ENCODE measurements around the gene KIF13A.

KIF13A gene

DNA sequence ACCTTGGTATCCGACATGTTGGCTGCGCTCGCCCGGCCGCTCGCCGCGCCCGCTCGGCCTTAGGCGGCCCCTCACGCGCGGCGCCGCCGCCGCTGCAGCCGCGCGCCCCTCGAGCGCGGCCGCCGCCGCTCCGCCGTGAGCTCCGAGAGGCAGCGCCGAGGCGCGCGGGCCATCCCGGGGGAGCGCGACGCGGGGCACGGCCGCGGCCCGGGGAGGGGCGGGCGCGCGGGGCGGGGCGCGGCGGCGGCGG lies at the start of gene KIF13A:
Gene KIF13A (minus strand): TSS at position 189 of the 250 bp plus-strand sequence. CDS start 172 bp downstream, at position 17.
- Histone ChIP-seq H3K9ac (ENCODE audit: low read length) (peak within 1 kb of the TSS; percentile 59), H3K4me3 (ENCODE audit: low read depth in 1 of 2, low read length in 2 of 2) (peak within 1 kb of the TSS; percentile 75 to 97), H3K27ac (ENCODE audit: low read depth, low read length) (peak within 1 kb of the TSS; percentile 93), H3K36me3 (ENCODE audit: insufficient read depth, low read length) (peaks cover 4% of the 10 kb centered on the region), H3K4me1 (ENCODE audit: insufficient read depth, low read length) (peaks cover 22% of the 10 kb centered on the region), H3K27me3 (ENCODE audit: control insufficient read depth in 1 of 2, insufficient read depth in 2 of 2, low read length in 2 of 2) (no peaks in the 10 kb centered on the region), H3K9me3 (ENCODE audit: low read length) (no peaks in the 10 kb centered on the region)

GRCh38 chr6:18036781-18037180 lies 49.3 kb upstream of the KIF13A start:
- H3K27ac ChIP-seq (ENCODE audit: low read depth, low read length), result no peak overlapping the region
- H3K9me3 ChIP-seq (ENCODE audit: low read length), result no peaks in the 10 kb centered on the region
- no peaks in the 10 kb centered on the region for H3K36me3 ChIP-seq (ENCODE audit: insufficient read depth, low read length)
- H3K4me3 ChIP-seq (ENCODE audit: low read depth in 1 of 2, low read length in 2 of 2), result no peak overlapping the region
- H3K4me1 ChIP-seq (ENCODE audit: insufficient read depth, low read length), result no peaks in the 10 kb centered on the region
- H3K27me3 ChIP-seq (ENCODE audit: control insufficient read depth in 1 of 2, insufficient read depth in 2 of 2, low read length in 2 of 2), result no peaks in the 10 kb centered on the region
- no peak overlapping the region for H3K9ac ChIP-seq (ENCODE audit: low read length)

DNA sequence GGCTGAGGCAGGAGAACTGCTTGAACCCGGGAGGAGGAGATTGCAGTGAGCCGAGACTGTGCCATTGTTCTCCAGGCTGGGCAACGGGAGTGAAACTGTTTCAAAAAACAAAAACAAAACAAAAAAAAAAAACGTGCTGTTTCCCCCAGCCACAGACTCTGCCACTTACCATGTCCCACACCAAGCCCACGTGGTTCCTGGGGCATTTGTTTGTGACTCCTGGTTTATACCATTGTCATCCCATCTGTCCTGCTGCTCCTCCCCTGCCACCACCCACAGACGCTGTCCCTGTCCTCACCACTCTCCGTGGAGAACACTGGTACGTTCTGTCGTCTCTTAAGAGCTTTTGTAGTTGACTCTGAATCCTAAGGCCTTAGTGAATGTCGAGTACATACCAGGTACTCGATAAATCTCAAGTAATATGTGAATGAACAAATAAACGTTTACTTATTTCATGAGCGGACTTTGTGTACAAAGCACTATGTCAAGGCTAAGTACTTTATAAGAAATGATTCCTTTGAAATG lies 48.0 kb upstream of the KIF13A start:
- no peak overlapping the region for H3K27ac ChIP-seq (ENCODE audit: low read depth, low read length)
- no peaks in the 10 kb centered on the region for H3K9me3 ChIP-seq (ENCODE audit: low read length)
- H3K36me3 ChIP-seq (ENCODE audit: insufficient read depth, low read length), result no peaks in the 10 kb centered on the region
- H3K27me3 ChIP-seq (ENCODE audit: control insufficient read depth in 1 of 2, insufficient read depth in 2 of 2, low read length in 2 of 2), result no peaks in the 10 kb centered on the region
- no peak overlapping the region for H3K9ac ChIP-seq (ENCODE audit: low read length)
- no peaks in the 10 kb centered on the region for H3K4me1 ChIP-seq (ENCODE audit: insufficient read depth, low read length)
- no peak overlapping the region for H3K4me3 ChIP-seq (ENCODE audit: low read depth in 1 of 2, low read length in 2 of 2)

- H3K9me3 ChIP-seq (ENCODE audit: low read length), result no peaks in the 10 kb centered on the region
- H3K9ac ChIP-seq (ENCODE audit: low read length), result no peak overlapping the region
- H3K36me3 ChIP-seq (ENCODE audit: insufficient read depth, low read length), result no peaks in the 10 kb centered on the region
- no peak overlapping the region for H3K4me3 ChIP-seq (ENCODE audit: low read depth in 1 of 2, low read length in 2 of 2)
- H3K27ac ChIP-seq (ENCODE audit: low read depth, low read length), result no peak overlapping the region
- H3K4me1 ChIP-seq (ENCODE audit: insufficient read depth, low read length), result no peaks in the 10 kb centered on the region
- no peaks in the 10 kb centered on the region for H3K27me3 ChIP-seq (ENCODE audit: control insufficient read depth in 1 of 2, insufficient read depth in 2 of 2, low read length in 2 of 2)
Measured at GRCh38 chr6:18034798-18035202, 47.4 kb upstream of the KIF13A start.

DNA sequence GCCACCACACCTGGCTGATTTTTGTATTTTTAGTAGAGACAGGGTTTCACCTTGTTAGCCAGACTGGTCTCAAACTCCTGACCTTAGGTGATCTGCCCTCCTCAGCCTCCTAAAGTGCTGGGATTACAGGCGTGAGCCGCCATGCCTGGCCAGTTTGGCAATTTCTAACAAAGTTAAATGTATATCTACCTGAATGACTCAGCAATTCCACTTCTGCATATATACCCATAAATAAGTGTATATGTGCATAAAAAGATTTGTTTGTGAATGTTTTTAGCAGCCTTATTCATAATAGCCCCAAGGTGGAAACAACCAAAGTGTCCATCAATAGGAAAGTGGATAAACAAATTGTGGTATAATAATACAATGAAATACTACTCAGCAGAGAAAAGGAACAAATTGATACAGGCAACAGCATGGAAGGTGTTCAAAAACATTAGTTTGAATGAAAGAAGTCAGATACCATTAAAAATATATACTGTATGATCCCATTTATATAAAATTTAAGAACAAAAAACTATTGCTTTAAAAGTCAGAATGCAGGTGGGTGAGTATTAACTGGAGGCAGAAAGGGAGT lies 44.3 kb upstream of the KIF13A start:
- H3K4me3 ChIP-seq (ENCODE audit: low read depth in 1 of 2, low read length in 2 of 2), result no peak overlapping the region
- no peaks in the 10 kb centered on the region for H3K27me3 ChIP-seq (ENCODE audit: control insufficient read depth in 1 of 2, insufficient read depth in 2 of 2, low read length in 2 of 2)
- H3K27ac ChIP-seq (ENCODE audit: low read depth, low read length), result no peak overlapping the region
- H3K9me3 ChIP-seq (ENCODE audit: low read length), result no peaks in the 10 kb centered on the region
- H3K9ac ChIP-seq (ENCODE audit: low read length), result no peak overlapping the region
- no peaks in the 10 kb centered on the region for H3K4me1 ChIP-seq (ENCODE audit: insufficient read depth, low read length)
- no peaks in the 10 kb centered on the region for H3K36me3 ChIP-seq (ENCODE audit: insufficient read depth, low read length)

- H3K36me3 ChIP-seq (ENCODE audit: insufficient read depth, low read length), result no peaks in the 10 kb centered on the region
Measured at GRCh38 chr6:18031189-18031588, 43.8 kb upstream of the KIF13A start.

DNA sequence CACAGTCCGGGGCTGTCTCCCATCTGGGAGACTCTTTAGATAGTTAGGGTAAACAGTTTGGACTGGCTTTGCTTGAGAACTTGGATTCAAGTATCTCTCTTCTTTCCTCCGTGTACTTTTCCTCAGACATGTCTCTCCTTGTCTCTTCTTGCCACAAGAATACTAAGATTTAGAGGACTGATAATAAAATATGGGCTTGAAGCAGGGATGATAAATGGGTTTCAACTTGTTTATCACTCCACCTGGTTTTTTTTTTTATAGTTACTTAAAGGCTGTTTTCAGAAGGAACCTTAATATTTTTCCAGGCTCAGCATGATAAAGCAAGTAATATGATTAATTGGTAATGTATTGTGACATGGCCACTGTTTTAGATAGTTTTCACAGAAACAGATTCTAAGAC lies 40.9 kb upstream of the KIF13A start:
- no peaks in the 10 kb centered on the region for H3K9me3 ChIP-seq (ENCODE audit: low read length)
- no peak overlapping the region for H3K27ac ChIP-seq (ENCODE audit: low read depth, low read length)
- no peaks in the 10 kb centered on the region for H3K27me3 ChIP-seq (ENCODE audit: control insufficient read depth in 1 of 2, insufficient read depth in 2 of 2, low read length in 2 of 2)
- no peak overlapping the region for H3K4me3 ChIP-seq (ENCODE audit: low read depth in 1 of 2, low read length in 2 of 2)
- no peaks in the 10 kb centered on the region for H3K36me3 ChIP-seq (ENCODE audit: insufficient read depth, low read length)
- H3K9ac ChIP-seq (ENCODE audit: low read length), result no peak overlapping the region
- H3K4me1 ChIP-seq (ENCODE audit: insufficient read depth, low read length), result no peaks in the 10 kb centered on the region

More at GRCh38 chr6:18031189-18031588, 43.8 kb upstream of the KIF13A start:
- Histone ChIP-seq H3K27ac (ENCODE audit: low read depth, low read length) (no peak overlapping the region), H3K9ac (ENCODE audit: low read length) (no peak overlapping the region), H3K9me3 (ENCODE audit: low read length) (no peaks in the 10 kb centered on the region), H3K4me3 (ENCODE audit: low read depth in 1 of 2, low read length in 2 of 2) (no peak overlapping the region), H3K27me3 (ENCODE audit: control insufficient read depth in 1 of 2, insufficient read depth in 2 of 2, low read length in 2 of 2) (no peaks in the 10 kb centered on the region), H3K4me1 (ENCODE audit: insufficient read depth, low read length) (no peaks in the 10 kb centered on the region)

DNA sequence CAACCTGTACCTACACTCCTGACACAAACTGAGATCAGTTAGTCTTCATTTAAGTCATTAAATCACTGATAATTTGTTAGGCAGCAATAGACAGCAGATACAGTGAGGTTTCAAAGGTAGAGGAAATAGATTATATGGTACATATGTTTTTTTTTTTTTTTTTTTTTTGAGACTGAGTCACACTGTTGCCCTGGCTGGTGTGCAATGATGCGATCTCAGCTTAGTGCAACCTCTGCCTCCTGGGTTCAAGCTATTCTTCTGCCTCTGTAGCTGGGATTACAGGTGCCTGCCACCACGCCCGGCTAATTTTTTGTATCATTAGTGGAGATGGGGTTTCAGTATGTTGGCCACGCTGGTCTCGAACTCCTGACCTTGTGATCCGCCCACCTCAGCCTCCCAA lies 38.2 kb upstream of the KIF13A start:
- Histone ChIP-seq H3K4me1 (ENCODE audit: insufficient read depth, low read length) (no peaks in the 10 kb centered on the region), H3K9ac (ENCODE audit: low read length) (no peak overlapping the region), H3K9me3 (ENCODE audit: low read length) (no peaks in the 10 kb centered on the region), H3K27ac (ENCODE audit: low read depth, low read length) (no peak overlapping the region), H3K36me3 (ENCODE audit: insufficient read depth, low read length) (no peaks in the 10 kb centered on the region), H3K4me3 (ENCODE audit: low read depth in 1 of 2, low read length in 2 of 2) (no peak overlapping the region), H3K27me3 (ENCODE audit: control insufficient read depth in 1 of 2, insufficient read depth in 2 of 2, low read length in 2 of 2) (no peaks in the 10 kb centered on the region)

DNA sequence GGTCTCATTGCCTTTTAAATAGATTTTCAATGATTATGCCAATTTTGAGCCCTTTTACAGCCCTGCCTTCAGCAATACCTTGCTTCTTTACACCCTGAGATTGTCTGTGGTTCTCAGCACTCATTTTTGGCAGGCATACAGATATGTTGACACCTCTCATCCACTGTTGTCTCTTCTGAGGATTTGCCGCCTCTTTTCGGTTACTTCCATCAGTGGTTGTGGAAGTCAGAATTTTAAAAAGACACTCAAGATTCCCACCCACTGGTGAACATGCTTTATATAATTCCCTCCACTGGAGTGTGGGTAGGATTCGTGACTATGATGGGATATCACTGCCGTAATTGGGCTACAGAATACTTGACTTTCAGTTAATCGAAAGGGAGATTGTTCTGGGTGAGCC lies 37.4 kb upstream of the KIF13A start:
- H3K27me3 ChIP-seq (ENCODE audit: control insufficient read depth in 1 of 2, insufficient read depth in 2 of 2, low read length in 2 of 2), result no peaks in the 10 kb centered on the region
- H3K4me1 ChIP-seq (ENCODE audit: insufficient read depth, low read length), result no peaks in the 10 kb centered on the region
- no peak overlapping the region for H3K27ac ChIP-seq (ENCODE audit: low read depth, low read length)
- no peaks in the 10 kb centered on the region for H3K9me3 ChIP-seq (ENCODE audit: low read length)
- H3K9ac ChIP-seq (ENCODE audit: low read length), result no peak overlapping the region
- H3K4me3 ChIP-seq (ENCODE audit: low read depth in 1 of 2, low read length in 2 of 2), result no peak overlapping the region
- H3K36me3 ChIP-seq (ENCODE audit: insufficient read depth, low read length), result no peaks in the 10 kb centered on the region

DNA sequence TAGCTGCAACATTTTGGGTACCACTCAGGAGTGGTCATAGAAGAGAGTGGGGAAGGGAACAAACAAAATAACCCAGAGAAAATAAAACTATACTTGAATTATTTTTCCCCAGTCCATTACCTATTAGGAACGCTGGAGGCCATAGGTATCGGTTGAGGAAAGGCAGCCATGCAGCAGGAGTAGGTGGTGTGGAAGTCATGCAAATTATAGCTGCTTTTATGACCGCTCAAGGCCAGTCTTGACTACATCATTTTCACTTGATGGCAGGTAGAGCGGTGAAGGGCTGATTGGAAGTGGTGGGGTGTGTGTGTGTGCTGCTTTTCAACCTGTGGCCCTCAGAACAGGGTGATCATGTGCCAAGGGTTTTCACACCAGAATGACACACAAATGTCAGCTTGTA lies 36.5 kb upstream of the KIF13A start:
- Histone ChIP-seq H3K4me3 (ENCODE audit: low read depth in 1 of 2, low read length in 2 of 2) (no peak overlapping the region), H3K27ac (ENCODE audit: low read depth, low read length) (no peak overlapping the region), H3K36me3 (ENCODE audit: insufficient read depth, low read length) (no peaks in the 10 kb centered on the region), H3K27me3 (ENCODE audit: control insufficient read depth in 1 of 2, insufficient read depth in 2 of 2, low read length in 2 of 2) (no peaks in the 10 kb centered on the region), H3K9ac (ENCODE audit: low read length) (no peak overlapping the region), H3K9me3 (ENCODE audit: low read length) (no peaks in the 10 kb centered on the region), H3K4me1 (ENCODE audit: insufficient read depth, low read length) (no peaks in the 10 kb centered on the region)

DNA sequence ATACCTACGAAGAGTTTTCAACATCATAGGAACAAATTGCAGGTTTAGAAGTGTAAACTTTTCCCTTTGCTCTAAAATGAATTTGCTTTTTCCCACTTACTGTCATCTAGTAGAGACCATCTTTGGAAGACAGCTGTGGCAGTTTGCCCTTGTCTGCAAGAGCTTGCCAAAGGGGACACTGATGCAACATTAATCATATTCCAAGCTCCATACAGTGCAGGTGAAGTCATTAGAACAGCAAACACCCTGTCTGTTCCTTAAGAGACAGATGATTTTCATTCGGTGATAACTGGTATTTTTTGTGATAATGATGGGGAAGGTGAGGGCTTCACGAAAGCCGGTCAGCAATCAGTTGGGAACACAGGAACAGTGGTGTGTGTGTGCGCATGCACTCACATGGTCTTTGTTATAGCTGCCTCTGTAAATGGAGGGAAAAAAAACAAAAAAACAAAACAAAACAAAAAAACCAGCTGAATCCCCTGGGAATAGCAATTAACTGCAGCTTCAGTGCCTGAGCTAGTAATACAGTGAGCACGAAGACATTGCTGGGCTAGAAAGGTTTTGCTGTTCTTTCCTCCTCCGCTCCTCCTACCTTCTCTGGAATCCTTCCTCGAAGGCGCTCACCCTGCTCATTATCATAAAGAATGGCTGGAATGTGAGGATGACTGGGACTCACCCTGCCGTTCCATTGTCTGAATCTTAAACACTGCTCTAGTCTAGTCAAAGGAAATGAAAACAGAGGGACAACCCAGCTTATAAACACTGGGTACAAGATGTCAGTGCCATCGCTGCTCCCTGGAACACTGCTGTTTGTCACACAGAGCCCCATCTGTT lies 35.2 kb upstream of the KIF13A start:
- no peaks in the 10 kb centered on the region for H3K4me1 ChIP-seq (ENCODE audit: insufficient read depth, low read length)
- H3K27me3 ChIP-seq (ENCODE audit: control insufficient read depth in 1 of 2, insufficient read depth in 2 of 2, low read length in 2 of 2), result no peaks in the 10 kb centered on the region
- no peaks in the 10 kb centered on the region for H3K9me3 ChIP-seq (ENCODE audit: low read length)
- H3K27ac ChIP-seq (ENCODE audit: low read depth, low read length), result no peak overlapping the region
- H3K4me3 ChIP-seq (ENCODE audit: low read depth in 1 of 2, low read length in 2 of 2), result no peak overlapping the region
- no peaks in the 10 kb centered on the region for H3K36me3 ChIP-seq (ENCODE audit: insufficient read depth, low read length)
- H3K9ac ChIP-seq (ENCODE audit: low read length), result no peak overlapping the region
